OCI-LY7 (cell line): Measurements from ENCODE around the gene ERCC2.

Source experiments
- EZH2phosphoT487 ChIP-seq: fragments of 200-600 bp; sonication (generic); IDR thresholded peaks from 2 replicates; pipeline ENCODE4 v1.6.1; 2018; ENCODE audit warnings: low read depth, borderline replicate concordance, mild to moderate bottlenecking, mixed run types, antibody characterized with exemption, low read length, moderate library complexity, mixed read lengths
- TF ChIP-seq, protein P1 (sequence below): fragments of 200-600 bp; sonication (generic); conservative IDR thresholded peaks from 2 replicates; pipeline ENCODE4 v1.5.1; 2014; ENCODE audit warnings: mild to moderate bottlenecking, antibody characterized with exemption, low read length, moderate library complexity, mixed read lengths

DNA sequence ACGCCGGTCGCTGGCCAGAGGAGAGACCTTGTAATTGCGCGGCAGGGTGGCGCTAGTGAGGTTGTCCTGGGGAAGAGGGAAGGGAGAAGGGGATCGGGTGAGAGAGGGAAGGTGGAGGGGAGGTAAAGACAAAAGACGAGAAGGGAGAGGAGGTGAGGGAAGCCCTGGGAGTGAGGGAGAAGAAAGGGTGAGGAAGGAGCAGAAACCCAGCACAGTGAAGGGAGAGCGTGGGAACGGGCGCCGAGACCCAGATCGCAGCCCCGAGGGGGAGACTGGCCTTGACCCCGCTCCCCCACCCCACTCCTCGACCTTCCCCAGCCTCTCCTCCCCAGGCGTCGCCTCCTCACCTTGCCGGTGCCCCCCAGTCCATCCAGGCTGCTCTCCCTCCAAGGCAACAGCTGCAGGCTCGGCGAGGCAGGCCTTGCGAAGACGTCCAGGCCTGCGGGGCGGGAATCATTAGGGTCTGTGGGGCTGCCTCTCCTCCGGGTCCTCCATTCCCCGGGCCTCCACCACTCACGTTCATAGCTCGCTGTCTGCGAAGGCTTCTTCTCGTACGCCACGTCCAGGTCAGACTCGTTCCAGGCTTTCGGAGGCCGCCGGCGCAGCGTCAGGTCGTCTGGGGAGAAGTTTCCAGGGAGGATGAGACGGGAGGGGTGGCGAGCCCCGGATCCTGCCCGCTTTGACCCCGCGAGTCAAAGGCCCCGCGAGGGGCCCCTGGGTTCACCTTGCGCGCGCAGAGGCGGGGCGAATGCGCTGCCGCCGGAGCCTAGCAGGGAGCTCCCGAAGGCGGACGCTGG lies 25.6 kb upstream of the ERCC2 start:
- TF ChIP-seq, protein P1, sequence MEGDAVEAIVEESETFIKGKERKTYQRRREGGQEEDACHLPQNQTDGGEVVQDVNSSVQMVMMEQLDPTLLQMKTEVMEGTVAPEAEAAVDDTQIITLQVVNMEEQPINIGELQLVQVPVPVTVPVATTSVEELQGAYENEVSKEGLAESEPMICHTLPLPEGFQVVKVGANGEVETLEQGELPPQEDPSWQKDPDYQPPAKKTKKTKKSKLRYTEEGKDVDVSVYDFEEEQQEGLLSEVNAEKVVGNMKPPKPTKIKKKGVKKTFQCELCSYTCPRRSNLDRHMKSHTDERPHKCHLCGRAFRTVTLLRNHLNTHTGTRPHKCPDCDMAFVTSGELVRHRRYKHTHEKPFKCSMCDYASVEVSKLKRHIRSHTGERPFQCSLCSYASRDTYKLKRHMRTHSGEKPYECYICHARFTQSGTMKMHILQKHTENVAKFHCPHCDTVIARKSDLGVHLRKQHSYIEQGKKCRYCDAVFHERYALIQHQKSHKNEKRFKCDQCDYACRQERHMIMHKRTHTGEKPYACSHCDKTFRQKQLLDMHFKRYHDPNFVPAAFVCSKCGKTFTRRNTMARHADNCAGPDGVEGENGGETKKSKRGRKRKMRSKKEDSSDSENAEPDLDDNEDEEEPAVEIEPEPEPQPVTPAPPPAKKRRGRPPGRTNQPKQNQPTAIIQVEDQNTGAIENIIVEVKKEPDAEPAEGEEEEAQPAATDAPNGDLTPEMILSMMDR, result no peak
- TF ChIP-seq EZH2phosphoT487, result no peak
